Pancreas (tissue), 10 donors: ENCODE data around the gene UNC13B. TPM values are rescaled to one million over a fixed set of nuclear protein-coding genes. Genes with fewer than 3 reads are reported as not detected.
A peak's percentile ranks its signal among the peaks of the same experiment; 100 is the strongest.

ENCODE experiments used
- ATAC-seq, 4 donors: fragments of 200-7000 bp; cut with Tn5 transposase; one replicate each; pipeline versions ENCODE4 v1.8.0 to v1.9.1; 2020; ENCODE audit warnings: mild to moderate bottlenecking in 4 of 4, moderate library complexity in 4 of 4
- DNase-seq, 6 donors: peaks; one replicate each; pipeline ENCODE4 v3.0.0-alpha.2; 2020
- FAIRE-seq: peaks from 2 replicates; lab custom pipeline; 2012; peaks lifted over from hg19 to GRCh38; lab: Jason Lieb, UNC
- H3K27ac ChIP-seq, 4 donors: fragments of 200-600 bp; sonication (generic); 1 replicate in 3 of 4; 2 replicates in 1 of 4; pipeline versions ENCODE4 v1.5.0 to v1.8.0; 2020
- H3K27me3 ChIP-seq, 4 donors: fragments of 200-600 bp; one replicate each; pipeline ENCODE4 v1.8.0; 2021
- H3K36me3 ChIP-seq, 3 donors: fragments of 200-600 bp; sonication (generic) in 1 of 3; one replicate each; pipeline versions ENCODE4 v1.5.0 to v1.8.0; 2020 to 2021
- H3K4me1 ChIP-seq, 3 donors: fragments of 200-600 bp; one replicate each; pipeline ENCODE4 v1.8.0; 2021
- H3K4me3 ChIP-seq, 4 donors: fragments of 200-600 bp; sonication (generic) in 2 of 4; one replicate each; pipeline versions ENCODE4 v1.5.0 to v1.8.0; 2020 to 2021
- H3K9me3 ChIP-seq, 4 donors: fragments of 200-600 bp; one replicate each; pipeline ENCODE4 v1.8.0; 2021
- CTCF ChIP-seq, 4 donors: fragments of 200-600 bp; sonication (generic) in 3 of 4; IDR thresholded peaks; one replicate each; pipeline versions ENCODE4 v1.5.0 to v1.8.0; 2021; ENCODE audit warnings: antibody characterized with exemption in 4 of 4
- WGBS, 2 donors: extraction: QIAGEN DNeasy Blood & Tissue Kit; methylation state at CpG; one replicate each; pipeline ENCODE4 v1.1.7; 2013; 5-methylcytosine and 5-hydroxymethylcytosine counted together
- intact Hi-C, 3 donors: fragments of 100-400 bp; cut with DNase I; formaldehyde crosslinking; loops; one replicate each; pipeline versions ENCODE4 v1.11.1 to v1.14.2; 2022
- polyA plus RNA-seq, 2 donors: library from polyadenylated mRNA; stranded (reverse); fragments of 200-250 nt; gene quantifications; one replicate each; pipeline ENCODE4 v1.2.3, GENCODE V29; 2013
- total RNA-seq, 6 donors: library from RNA; stranded (reverse); fragmentation: NEBNext Ultra II Directional in 4 of 6; extraction: Animal tissue kit (Norgen Biotek cat#: 25700) in 4 of 6; gene quantifications; one replicate each; pipeline versions ENCODE4 v1.2.1 to v1.2.4, GENCODE V29; 2021 to 2023
- donor health status: healthy with polysubstance abuse.
- donor health status: DM: no; HTN: no; CAD: no; lungs with moderate emphysema.
- donor health status: DM: no; HTN: no; CAD: no.
- donor health status: control.
- donor health status: control.
- donor health status: Bipolar disorder and iron deficiency.
- donor health status: DM: yes; HTN: yes; CAD: no.
- donor health status: DM: no; HTN: no; CAD: no.
- donor health status: DM: no; HTN: no; CAD: no.
- donor health status: DM: yes; HTN: yes; CAD: no.

The UNC13B gene
- total and polyA plus RNA-seq, 8 donors: 13.3 to 33.8 (median 26.1) TPM

DNA sequence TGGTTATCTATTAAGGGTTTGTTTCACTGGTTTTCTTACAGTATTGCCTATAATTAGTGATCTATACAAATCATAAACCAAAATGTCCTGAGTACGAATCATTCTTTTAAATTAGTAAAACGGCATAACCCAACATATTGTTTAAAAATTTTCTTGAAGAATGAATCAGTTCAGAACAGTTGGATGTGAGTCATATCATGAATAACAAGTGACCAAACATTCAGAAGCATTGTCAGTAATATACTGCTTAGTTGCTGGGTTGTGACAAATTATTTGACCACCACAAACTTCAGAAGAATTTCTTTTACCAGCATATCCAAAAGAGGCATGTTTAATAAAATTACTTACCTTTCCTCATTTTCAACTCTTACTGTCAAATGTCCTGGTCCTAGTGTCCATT, 111.2 kb downstream of the UNC13B start:
- no peaks in the 10 kb centered on the region for H3K27me3 ChIP-seq
- H3K36me3 ChIP-seq: no peaks in the 10 kb centered on the region
- ATAC-seq (no peak), DNase-seq (no peak), FAIRE-seq (no peak)
- no peak overlapping the region for H3K27ac ChIP-seq
- no peak overlapping the region for H3K4me3 ChIP-seq
- no peaks in the 10 kb centered on the region for H3K4me1 ChIP-seq
- 87 to 92% methylated on average over 2 of the region's 2 CpGs for WGBS, 2 donors
- no peak for TF ChIP-seq CTCF (IDR thresholded peaks at IDR 0.05)
- intact Hi-C loops: no loop called here
- no peaks in the 10 kb centered on the region for H3K9me3 ChIP-seq

DNA sequence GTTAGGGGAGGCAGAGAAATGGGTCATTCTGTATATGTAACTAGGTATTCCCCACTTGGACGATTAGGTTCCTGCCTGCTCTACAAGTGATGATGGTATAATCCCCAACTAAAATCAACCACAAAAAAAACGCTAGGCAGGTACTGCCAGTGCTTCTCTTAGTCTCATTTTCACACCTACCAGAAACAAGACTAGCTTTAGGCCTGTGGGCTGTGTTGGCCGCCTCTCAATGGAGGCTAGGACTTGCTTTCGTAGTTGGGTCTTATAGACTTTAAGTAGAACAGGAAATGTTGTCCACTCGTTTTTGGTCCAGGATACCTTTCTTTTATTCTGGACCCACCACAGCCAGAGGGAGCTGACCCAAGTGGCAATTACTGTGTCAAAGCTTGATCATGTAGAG, 111.8 kb downstream of the UNC13B start:
- Histone ChIP-seq H3K4me3 (no peak overlapping the region), H3K27ac (no peak overlapping the region), H3K9me3 (no peaks in the 10 kb centered on the region), H3K36me3 (no peaks in the 10 kb centered on the region), H3K4me1 (no peaks in the 10 kb centered on the region), H3K27me3 (no peaks in the 10 kb centered on the region)
- ATAC-seq (no peak), DNase-seq (no peak), FAIRE-seq (no peak)
- intact Hi-C loops: no loop called here
- WGBS, 2 donors: 86 to 91% methylated on average over 5 of the region's 5 CpGs
- no peak for TF ChIP-seq CTCF (IDR thresholded peaks at IDR 0.05)

- H3K4me3 ChIP-seq: no peak overlapping the region
- 90 to 95% methylated on average over 2 of the region's 2 CpGs for WGBS, 2 donors
- no peaks in the 10 kb centered on the region for H3K36me3 ChIP-seq
- intact Hi-C loops: no loop called here
- no peaks in the 10 kb centered on the region for H3K27me3 ChIP-seq
- no peak for DNase-seq
- TF ChIP-seq CTCF (IDR thresholded peaks at IDR 0.05): no peak
- no peaks in the 10 kb centered on the region for H3K9me3 ChIP-seq
- no peak for ATAC-seq
- no peaks in the 10 kb centered on the region for H3K4me1 ChIP-seq
- FAIRE-seq: no peak
- no peak overlapping the region for H3K27ac ChIP-seq
These were observed 113.2 kb downstream of the UNC13B start for GRCh38 chr9:35274993-35275392.

- ATAC-seq: no peak
- 71 to 94% methylated on average over 1 of the region's 1 CpG for WGBS, 2 donors
- no peak overlapping the region for H3K4me3 ChIP-seq
- H3K27me3 ChIP-seq: no peaks in the 10 kb centered on the region
- TF ChIP-seq CTCF (IDR thresholded peaks at IDR 0.05): no peak
- no peak for FAIRE-seq
- H3K36me3 ChIP-seq: no peaks in the 10 kb centered on the region
- no peaks in the 10 kb centered on the region for H3K4me1 ChIP-seq
- DNase-seq: no peak
- H3K9me3 ChIP-seq: no peaks in the 10 kb centered on the region
- no peak overlapping the region for H3K27ac ChIP-seq
- intact Hi-C loops: no loop called here
These were observed 115.3 kb downstream of the UNC13B start for GRCh38 chr9:35277171-35277520.

GRCh38 chr9:35277628-35278359, 116.0 kb downstream of the UNC13B start:
- TF ChIP-seq CTCF (IDR thresholded peaks at IDR 0.05): no peak
- 84 to 86% methylated on average over 7 of the region's 7 CpGs for WGBS, 2 donors
- H3K9me3 ChIP-seq: no peaks in the 10 kb centered on the region
- no peak for FAIRE-seq
- H3K36me3 ChIP-seq: no peaks in the 10 kb centered on the region
- no peaks in the 10 kb centered on the region for H3K27me3 ChIP-seq
- intact Hi-C loops: no loop called here
- peak in 1 of 4 donors; percentile 29 for ATAC-seq
- no peaks in the 10 kb centered on the region for H3K4me1 ChIP-seq
- H3K4me3 ChIP-seq: no peak overlapping the region
- no peak for DNase-seq
- H3K27ac ChIP-seq: no peak overlapping the region
